DOHH2 (cell line): Measurements from ENCODE around the gene L3MBTL2.

Experiments
- H3F3A ChIP-seq: fragments of 200-600 bp; sonication (generic), shearing (Covaris generic); 2 replicates; pipeline ENCODE4 v1.6.0; 2016; ENCODE audit warnings: antibody characterized with exemption, mild to moderate bottlenecking; ENCODE audit not compliant: control insufficient read depth, insufficient read depth
- H3K27ac ChIP-seq: fragments of 200-600 bp; sonication (generic); 2 replicates; pipeline ENCODE4 v1.5.1; 2014; ENCODE audit warnings: low read depth, mild to moderate bottlenecking, low read length, moderate library complexity
- H3K27me3 ChIP-seq: fragments of 200-600 bp; sonication (generic); 2 replicates; pipeline ENCODE4 v1.6.1; 2014; ENCODE audit warnings: mild to moderate bottlenecking, low read length, mixed read lengths; ENCODE audit not compliant: control insufficient read depth
- H3K36me3 ChIP-seq: fragments of 200-600 bp; sonication (generic); 2 replicates; pipeline ENCODE4 v1.6.1; 2014; ENCODE audit warnings: mild to moderate bottlenecking, low read length, moderate library complexity, mixed read lengths; ENCODE audit not compliant: control insufficient read depth
- H3K4me1 ChIP-seq: fragments of 200-600 bp; sonication (generic); 2 replicates; pipeline ENCODE4 v1.6.1; 2014; ENCODE audit warnings: mild to moderate bottlenecking, low read length, mixed read lengths; ENCODE audit not compliant: control insufficient read depth
- H3K4me2 ChIP-seq: fragments of 200-600 bp; sonication (generic); 2 replicates; pipeline ENCODE4 v1.6.0; 2014; ENCODE audit warnings: mild to moderate bottlenecking, low read length, moderate library complexity
- H3K4me3 ChIP-seq: fragments of 200-600 bp; sonication (generic); 2 replicates; pipeline ENCODE4 v1.5.1; 2014; ENCODE audit warnings: mild to moderate bottlenecking, low read length, mixed read lengths
- H3K79me2 ChIP-seq: fragments of 200-600 bp; sonication (generic); 2 replicates; pipeline ENCODE4 v1.6.1; 2014; ENCODE audit warnings: mild to moderate bottlenecking, low read length, mixed read lengths; ENCODE audit not compliant: control insufficient read depth
- H3K9me2 ChIP-seq: fragments of 200-600 bp; sonication (generic); replicated peaks from 2 replicates; pipeline ENCODE4 v1.6.1; 2014; ENCODE audit warnings: mild to moderate bottlenecking, low read length, mixed read lengths; ENCODE audit not compliant: control insufficient read depth
- H3K9me3 ChIP-seq: fragments of 200-600 bp; sonication (generic); 2 replicates; pipeline ENCODE4 v1.6.1; 2014; ENCODE audit warnings: antibody characterized with exemption, low read length, mixed read lengths; ENCODE audit not compliant: control insufficient read depth, insufficient read depth
- H4K20me1 ChIP-seq: fragments of 200-600 bp; sonication (generic); 2 replicates; pipeline ENCODE4 v1.6.0; 2014; ENCODE audit warnings: low read depth, mild to moderate bottlenecking, antibody characterized with exemption, low read length, moderate library complexity; ENCODE audit not compliant: control insufficient read depth, insufficient read depth
- EZH2phosphoT487 ChIP-seq: fragments of 200-600 bp; sonication (generic); IDR thresholded peaks from 2 replicates; pipeline ENCODE4 v1.6.1; 2017; ENCODE audit warnings: borderline replicate concordance, mild to moderate bottlenecking, antibody characterized with exemption, low read length, moderate library complexity, mixed read lengths
- TF ChIP-seq, protein P1 (sequence below): fragments of 200-600 bp; sonication (generic); IDR thresholded peaks from one replicate; pipeline ENCODE4 v1.5.1; 2014; ENCODE audit warnings: antibody characterized with exemption, mild to moderate bottlenecking, low read depth, low read length; ENCODE audit not compliant: poor library complexity, severe bottlenecking

The L3MBTL2 gene

DNA sequence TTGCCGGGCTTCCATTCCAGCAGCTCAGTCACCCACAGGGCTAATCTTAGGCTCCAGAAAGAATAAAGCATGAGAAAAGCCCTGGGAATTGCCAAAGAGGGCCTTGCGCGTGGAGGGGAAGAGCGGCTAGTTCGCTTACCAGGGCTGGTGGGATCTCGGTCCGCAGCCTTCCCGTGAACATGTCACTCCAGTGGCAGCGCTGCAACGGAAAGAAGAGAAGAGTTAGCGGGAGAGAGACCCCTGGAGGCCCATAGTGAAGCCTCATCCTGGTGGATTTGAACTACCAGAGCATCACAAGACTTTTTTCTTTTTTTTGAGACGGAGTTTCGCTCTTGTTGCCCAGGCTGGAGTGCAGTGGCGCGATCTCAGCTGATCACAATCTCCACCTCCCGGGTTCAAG, 62.8 kb downstream of the L3MBTL2 start:
- peaks cover 13% of the 10 kb centered on the region for H3K79me2 ChIP-seq
- H3K27ac ChIP-seq: no peak overlapping the region
- H3F3A ChIP-seq: no peaks in the 10 kb centered on the region
- no peak overlapping the region for H3K4me2 ChIP-seq
- H3K9me3 ChIP-seq: no peaks in the 10 kb centered on the region
- H3K27me3 ChIP-seq: no peaks in the 10 kb centered on the region
- peaks cover 79% of the 10 kb centered on the region for H3K36me3 ChIP-seq
- no peaks in the 10 kb centered on the region for H3K4me1 ChIP-seq
- no peaks in the 10 kb centered on the region for H4K20me1 ChIP-seq
- H3K4me3 ChIP-seq: no peak overlapping the region
- no peak for TF ChIP-seq EZH2phosphoT487
- TF ChIP-seq, protein P1, sequence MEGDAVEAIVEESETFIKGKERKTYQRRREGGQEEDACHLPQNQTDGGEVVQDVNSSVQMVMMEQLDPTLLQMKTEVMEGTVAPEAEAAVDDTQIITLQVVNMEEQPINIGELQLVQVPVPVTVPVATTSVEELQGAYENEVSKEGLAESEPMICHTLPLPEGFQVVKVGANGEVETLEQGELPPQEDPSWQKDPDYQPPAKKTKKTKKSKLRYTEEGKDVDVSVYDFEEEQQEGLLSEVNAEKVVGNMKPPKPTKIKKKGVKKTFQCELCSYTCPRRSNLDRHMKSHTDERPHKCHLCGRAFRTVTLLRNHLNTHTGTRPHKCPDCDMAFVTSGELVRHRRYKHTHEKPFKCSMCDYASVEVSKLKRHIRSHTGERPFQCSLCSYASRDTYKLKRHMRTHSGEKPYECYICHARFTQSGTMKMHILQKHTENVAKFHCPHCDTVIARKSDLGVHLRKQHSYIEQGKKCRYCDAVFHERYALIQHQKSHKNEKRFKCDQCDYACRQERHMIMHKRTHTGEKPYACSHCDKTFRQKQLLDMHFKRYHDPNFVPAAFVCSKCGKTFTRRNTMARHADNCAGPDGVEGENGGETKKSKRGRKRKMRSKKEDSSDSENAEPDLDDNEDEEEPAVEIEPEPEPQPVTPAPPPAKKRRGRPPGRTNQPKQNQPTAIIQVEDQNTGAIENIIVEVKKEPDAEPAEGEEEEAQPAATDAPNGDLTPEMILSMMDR: no peak
- no peaks in the 10 kb centered on the region for H3K9me2 ChIP-seq

- Histone ChIP-seq H3K27ac (no peak overlapping the region), H4K20me1 (no peaks in the 10 kb centered on the region), H3K4me1 (no peaks in the 10 kb centered on the region), H3K4me2 (no peak overlapping the region), H3K27me3 (no peaks in the 10 kb centered on the region), H3K9me2 (no peaks in the 10 kb centered on the region), H3F3A (no peaks in the 10 kb centered on the region), H3K79me2 (peaks cover 21% of the 10 kb centered on the region), H3K36me3 (peaks cover 80% of the 10 kb centered on the region), H3K4me3 (no peak overlapping the region), H3K9me3 (no peaks in the 10 kb centered on the region)
- TF ChIP-seq, protein P1: no peak
- no peak for TF ChIP-seq EZH2phosphoT487
These were observed 66.7 kb downstream of the L3MBTL2 start for GRCh38 chr22:41271787-41272186.

GRCh38 chr22:41273128-41273527, 68.0 kb downstream of the L3MBTL2 start:
- Histone ChIP-seq H3K27ac (no peak overlapping the region), H3K4me2 (no peak overlapping the region), H3F3A (no peaks in the 10 kb centered on the region), H3K36me3 (peaks cover 79% of the 10 kb centered on the region), H3K4me1 (no peaks in the 10 kb centered on the region), H3K27me3 (no peaks in the 10 kb centered on the region), H3K9me2 (no peaks in the 10 kb centered on the region), H3K79me2 (peaks cover 24% of the 10 kb centered on the region), H3K9me3 (no peaks in the 10 kb centered on the region), H4K20me1 (no peaks in the 10 kb centered on the region), H3K4me3 (no peak overlapping the region)
- no peak for TF ChIP-seq EZH2phosphoT487
- TF ChIP-seq, protein P1: no peak

GRCh38 chr22:41274856-41275255, 69.7 kb downstream of the L3MBTL2 start:
- Histone ChIP-seq H3K9me2 (no peaks in the 10 kb centered on the region), H3K4me2 (no peak overlapping the region), H3K79me2 (peaks cover 28% of the 10 kb centered on the region), H3F3A (no peaks in the 10 kb centered on the region), H3K9me3 (no peaks in the 10 kb centered on the region), H3K4me1 (no peaks in the 10 kb centered on the region), H3K27me3 (no peaks in the 10 kb centered on the region), H4K20me1 (no peaks in the 10 kb centered on the region), H3K36me3 (peaks cover 79% of the 10 kb centered on the region), H3K4me3 (no peak overlapping the region), H3K27ac (no peak overlapping the region)
- TF ChIP-seq, protein P1: no peak
- no peak for TF ChIP-seq EZH2phosphoT487
